Gastrocnemius medialis (tissue), 4 donors: ENCODE measurements around the gene OR1K1.

Experiments used
- CTCF ChIP-seq, 5 experiments: fragments of 450-650 bp in 3 of 5; fragments of 200-600 bp in 2 of 5; sonication (generic) in 2 of 5; IDR thresholded peaks in 4 of 5; conservative IDR thresholded peaks in 1 of 5; 1 replicate in 4 of 5; 2 replicates in 1 of 5; pipeline ENCODE4 v1.5.1; 2016 to 2019; ENCODE audit warnings: antibody characterized with exemption in 5 of 5, mild to moderate bottlenecking in 3 of 5, moderate library complexity in 3 of 5
- POLR2A ChIP-seq, 2 donors: fragments of 450-650 bp; IDR thresholded peaks; one replicate each; pipeline ENCODE4 v1.6.1; 2017; ENCODE audit warnings: antibody characterized with exemption in 2 of 2, mild to moderate bottlenecking in 2 of 2, moderate library complexity in 2 of 2

- TF ChIP-seq CTCF (IDR thresholded peaks at IDR 0.05 in 4 of 5, conservative IDR thresholded peaks at IDR 0.05 in 1 of 5) (no peak), POLR2A (IDR thresholded peaks at IDR 0.05) (no peak)
These were observed 35.4 kb downstream of the OR1K1 start for GRCh38 chr9:122835313-122835731.
